ENCODE data around the gene ZNF628. TPM values are rescaled to one million over a fixed set of nuclear protein-coding genes. Genes with fewer than 3 reads are reported as not detected.

Gene ZNF628
- polyA plus RNA-seq, 3 donors: 5.1 to 6.8 (median 5.2) TPM

DNA sequence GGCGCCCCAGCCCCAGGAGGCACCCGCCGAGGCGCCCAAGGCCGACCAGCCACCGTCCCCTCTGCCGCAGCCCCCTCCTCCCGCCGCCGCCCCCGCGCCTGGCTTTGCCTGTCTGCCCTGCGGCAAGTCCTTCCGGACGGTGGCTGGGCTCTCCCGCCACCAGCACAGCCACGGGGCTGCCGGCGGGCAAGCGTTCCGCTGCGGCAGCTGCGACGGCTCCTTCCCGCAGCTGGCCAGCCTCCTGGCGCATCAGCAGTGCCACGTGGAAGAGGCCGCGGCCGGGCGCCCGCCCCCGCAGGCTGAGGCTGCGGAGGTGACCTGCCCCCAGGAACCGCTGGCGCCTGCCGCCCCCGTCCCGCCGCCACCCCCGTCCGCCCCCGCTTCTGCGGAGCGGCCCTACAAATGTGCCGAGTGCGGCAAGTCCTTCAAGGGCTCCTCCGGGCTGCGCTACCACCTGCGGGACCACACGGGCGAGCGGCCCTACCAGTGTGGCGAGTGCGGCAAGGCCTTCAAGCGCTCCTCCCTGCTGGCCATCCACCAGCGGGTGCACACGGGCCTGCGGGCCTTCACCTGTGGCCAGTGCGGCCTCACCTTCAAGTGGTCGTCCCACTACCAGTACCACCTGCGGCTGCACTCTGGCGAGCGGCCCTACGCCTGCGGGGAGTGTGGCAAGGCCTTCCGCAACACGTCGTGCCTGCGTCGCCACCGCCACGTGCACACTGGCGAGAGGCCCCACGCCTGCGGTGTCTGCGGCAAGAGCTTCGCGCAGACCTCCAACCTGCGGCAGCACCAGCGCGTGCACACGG lies 5.9 kb downstream of the ZNF628 start:
- DNase-seq: no peak

DNA sequence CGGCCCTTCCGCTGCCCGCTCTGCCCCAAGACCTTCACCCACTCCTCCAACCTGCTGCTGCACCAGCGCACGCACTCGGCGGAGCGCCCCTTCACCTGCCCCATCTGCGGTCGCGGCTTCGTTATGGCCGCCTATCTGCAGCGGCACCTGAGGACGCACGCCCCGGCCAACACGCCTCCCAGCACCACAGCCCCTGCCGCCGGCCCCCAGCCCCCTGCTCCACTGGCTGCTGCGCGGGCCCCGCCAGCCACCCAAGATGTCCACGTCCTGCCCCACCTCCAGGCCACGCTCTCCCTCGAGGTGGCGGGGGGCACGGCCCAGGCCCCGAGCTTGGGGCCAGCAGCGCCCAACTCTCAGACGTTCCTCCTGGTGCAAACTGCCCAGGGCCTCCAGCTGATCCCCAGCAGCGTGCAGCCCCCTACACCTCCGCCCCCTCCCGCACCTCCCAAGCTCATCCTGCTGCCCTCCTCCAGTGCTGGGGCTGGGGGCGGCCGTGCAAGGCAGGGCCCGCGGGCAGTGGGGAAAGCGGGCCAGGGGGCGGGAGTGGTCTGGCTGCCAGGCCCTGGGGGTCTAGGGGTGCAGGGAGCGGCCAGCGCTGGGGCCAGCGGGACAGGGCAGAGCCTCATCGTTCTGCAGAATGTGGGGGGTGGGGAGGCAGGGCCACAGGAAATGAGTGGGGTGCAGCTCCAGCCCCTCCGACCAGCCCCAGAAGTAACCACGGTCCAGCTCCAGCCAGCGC lies 6.7 kb downstream of the ZNF628 start:
- DNase-seq: no peak

DNA sequence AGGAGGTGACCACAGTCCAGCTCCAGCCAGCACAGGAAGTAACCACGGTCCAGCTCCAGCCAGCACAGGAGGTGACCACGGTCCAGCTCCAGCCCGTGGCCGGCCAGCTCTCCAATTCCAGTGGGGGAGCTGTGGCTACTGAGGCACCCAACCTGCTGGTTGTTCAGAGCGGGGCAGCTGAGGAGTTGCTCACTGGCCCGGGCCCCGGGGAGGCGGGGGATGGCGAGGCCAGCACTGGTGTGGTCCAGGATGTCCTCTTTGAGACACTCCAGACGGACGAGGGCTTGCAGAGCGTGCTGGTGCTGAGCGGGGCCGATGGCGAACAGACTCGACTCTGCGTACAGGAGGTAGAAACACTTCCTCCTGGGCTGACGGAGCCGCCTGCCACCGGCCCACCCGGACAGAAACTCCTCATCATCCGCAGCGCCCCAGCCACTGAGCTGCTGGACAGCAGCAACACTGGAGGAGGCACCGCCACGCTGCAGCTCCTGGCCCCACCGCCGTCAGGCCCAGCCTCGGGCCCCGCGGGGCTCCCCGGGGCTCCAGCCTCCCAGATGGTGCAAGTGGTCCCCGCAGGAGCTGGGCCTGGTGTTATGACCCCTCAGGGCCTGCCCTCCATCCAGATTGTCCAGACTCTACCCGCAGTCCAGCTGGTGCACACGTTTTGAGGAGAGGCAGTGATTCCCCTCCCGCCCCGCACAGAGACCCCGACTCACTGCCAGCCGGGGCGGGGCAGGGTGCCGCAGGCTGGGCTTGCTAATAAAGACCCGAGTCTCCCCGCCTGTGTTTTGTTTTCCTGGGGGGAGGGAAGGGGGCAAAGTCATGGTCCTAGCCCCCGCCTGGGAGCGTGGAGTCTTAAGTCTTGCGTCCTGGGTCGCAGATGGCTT lies 7.5 kb downstream of the ZNF628 start:
- no peak for DNase-seq

DNA sequence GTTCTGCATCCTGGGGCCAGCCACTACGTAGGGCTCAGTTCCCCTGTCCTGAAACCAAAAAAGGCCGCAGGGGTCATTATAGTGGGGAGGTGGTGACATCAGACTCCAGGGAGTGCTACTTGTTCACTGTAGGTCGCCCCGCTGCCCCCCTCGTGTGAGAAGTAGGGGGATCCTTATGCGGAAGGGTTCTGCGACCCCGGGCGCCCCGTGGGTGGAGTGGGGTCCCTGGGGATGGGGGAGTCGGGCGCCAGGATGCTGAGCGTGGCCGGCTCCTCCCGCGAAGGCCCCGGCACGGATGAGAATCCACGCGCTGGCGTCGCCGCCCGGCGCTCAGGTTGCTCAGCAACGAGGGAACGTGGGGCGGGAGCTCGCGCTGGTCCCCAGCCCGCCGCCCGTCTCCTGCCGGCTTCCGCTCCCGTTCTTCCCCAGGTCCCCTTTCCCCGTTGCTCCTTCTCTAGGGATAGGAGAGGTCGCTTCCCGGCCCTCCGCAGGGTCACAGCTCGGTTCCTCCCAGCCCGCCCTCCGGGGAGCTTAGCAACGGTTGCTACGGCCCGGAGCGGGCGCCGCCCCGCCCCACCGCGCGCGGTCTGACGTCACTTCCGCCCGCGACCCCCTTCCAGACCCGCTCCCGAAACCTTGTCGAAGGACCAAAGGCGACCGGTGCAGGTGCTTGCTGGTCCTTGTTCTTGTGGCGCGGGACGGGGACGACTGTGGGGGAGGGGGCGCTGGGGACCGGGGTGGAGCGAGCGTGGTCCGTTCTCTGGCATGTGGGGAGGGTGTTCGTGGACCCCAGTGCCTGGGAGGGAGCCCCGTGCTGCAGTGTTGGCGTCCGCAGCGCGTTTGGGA lies 8.4 kb downstream of the ZNF628 start, which contains the start of gene NAT14:
Gene NAT14, plus strand, starts transcription at position 596 of the 846 bp plus-strand sequence. CDS start 521 bp downstream, outside the sequence.
- peak; percentile 78 for DNase-seq

DNA sequence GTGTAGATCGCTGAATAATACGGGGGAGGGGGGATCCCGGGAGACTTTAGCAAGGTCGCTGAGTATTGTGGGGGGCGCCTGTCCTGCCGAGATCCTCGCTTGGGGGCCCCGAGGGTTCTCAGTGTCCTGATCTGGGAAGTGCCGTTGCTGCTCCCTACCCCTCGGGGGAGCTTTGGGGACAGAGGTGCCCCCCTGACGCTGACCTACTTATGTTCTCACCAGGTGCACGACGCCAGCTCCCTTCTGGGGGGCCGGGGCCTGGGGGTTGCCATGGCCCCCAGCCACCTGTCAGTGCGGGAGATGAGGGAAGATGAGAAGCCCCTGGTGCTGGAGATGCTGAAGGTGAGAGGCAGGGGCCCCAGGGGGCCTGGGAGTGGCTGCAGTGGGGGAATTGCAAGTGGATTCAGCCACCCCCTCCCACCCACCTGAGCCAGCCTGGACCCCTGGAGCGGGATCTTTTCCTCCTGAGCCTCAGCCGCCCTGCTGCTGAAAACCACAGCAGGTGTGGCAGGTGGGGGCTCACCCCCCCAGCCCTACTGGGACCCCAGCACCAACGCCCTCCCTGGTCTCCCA lies 9.1 kb downstream of the ZNF628 start:
- DNase-seq: no peak

DNA sequence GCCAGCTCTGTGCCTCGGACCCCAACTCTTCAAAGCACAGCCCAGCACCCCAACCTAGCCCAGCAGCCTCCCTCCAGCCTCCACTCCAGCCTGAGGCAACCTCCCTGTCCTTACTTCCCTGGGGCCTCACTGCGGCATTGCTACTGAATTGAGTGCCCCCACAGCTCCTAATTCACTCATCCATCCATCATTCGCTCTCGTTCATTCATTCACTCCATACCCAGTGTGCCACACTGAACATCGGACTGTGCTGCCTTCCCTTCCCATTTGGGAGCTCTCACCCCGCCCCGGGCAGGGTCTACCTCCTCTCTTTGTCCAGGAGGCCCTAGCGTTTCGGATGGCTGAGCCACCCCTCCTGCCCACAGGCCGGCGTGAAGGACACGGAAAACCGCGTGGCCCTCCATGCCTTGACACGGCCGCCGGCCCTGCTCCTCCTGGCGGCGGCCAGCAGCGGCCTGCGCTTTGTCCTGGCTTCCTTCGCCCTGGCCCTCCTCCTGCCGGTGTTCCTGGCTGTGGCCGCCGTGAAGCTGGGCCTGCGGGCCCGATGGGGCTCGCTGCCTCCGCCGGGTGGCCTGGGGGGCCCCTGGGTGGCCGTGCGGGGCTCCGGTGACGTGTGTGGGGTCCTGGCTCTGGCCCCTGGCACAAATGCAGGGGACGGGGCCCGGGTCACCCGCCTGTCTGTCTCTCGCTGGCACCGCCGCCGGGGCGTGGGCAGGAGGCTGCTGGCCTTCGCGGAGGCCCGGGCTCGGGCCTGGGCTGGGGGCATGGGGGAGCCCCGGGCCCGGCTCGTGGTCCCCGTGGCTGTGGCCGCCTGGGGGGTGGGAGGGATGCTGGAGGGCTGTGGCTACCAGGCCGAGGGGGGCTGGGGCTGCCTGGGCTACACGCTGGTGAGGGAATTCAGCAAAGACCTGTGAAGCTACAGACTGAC lies 9.9 kb downstream of the ZNF628 start:
- no peak for DNase-seq

DNA sequence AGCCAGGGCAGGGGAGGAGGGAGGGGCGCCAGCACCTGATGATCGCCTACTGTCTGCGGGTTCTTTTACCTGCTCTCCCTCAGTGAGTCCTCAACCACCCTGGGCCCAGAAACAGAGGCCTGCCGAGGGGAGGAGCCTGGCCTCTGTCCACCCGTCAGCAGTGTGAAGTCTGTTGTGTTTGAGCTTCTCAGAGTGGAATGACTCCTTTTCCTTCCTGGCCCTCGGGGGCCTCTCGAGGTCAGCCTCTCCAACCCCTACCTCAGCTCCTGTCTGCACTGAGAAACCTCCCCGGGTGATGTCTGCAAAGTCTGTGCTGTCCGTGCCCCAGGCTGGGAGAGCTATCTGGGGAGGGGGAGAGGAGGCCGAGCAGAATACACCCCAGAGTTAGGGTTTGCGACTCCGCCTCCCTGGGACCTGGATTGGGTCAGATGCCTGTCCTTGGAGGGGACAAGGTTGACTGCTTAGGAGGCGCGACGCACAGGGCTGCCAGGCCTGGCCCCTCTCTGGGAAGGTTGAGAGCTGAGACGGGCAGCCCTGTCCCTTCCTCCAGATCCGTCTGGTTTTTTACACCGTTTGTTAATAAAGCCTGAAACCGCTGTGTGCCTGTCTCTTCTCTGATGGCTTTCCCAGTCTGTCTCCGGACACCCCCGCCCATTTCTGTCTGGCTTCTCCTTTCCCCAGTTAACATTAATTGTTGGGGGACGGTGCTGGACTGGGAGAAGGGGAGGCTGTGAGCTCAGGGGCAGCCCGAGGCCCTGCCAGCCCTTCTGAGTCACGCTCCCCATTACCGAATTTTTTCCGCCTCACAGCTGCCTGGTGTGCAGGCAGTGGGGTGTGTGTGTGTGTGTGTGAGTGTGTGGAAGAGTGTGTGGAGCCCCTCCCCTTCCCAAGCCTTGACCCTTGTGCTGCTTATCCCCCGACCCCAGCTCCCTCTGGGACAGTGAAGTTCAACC lies 10.8 kb downstream of the ZNF628 start:
- DNase-seq: no peak

DNA sequence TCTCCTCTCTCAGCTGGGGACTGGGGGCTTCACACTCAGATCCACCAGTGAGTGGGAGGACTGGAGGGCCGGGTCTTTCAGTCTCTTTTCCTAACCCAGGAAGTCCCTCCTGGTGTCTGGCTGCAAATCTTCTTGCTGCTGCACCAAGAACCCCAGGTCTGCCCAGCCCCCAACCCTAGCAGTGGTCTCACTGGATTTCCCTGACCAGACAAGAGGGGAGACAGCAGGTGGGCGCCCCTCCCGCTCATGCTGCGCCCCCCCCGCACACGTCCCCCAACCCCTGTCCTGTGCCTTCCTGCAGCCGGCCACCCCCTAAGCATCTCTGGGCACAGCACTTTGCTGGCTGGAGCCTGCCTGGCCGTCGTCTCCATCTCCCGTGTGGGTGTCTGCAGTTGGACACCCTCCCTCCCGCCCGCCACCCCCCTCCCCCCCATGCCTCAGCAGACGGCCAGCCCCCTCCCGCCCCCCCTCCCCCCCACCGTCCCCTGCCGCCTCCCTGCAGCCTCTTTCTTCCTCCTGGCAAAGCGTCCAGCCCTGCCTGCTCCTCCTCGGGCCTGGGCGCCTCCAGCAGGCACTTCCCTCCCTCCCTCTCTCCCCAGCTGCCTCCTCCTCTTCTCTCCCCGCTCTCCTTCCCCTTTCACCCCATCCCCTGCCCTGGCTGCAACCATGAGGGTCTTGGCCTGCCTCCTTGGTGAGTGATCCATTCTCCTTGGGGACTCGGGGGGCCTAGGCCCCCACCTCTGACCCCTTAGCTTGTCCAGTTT lies 11.7 kb downstream of the ZNF628 start, which contains the start of gene SSC5D:
Gene SSC5D, plus strand, starts transcription at position 513 of the 764 bp plus-strand sequence. Its CDS starts 154 bp downstream, at position 667.
- DNase-seq: no peak

DNA sequence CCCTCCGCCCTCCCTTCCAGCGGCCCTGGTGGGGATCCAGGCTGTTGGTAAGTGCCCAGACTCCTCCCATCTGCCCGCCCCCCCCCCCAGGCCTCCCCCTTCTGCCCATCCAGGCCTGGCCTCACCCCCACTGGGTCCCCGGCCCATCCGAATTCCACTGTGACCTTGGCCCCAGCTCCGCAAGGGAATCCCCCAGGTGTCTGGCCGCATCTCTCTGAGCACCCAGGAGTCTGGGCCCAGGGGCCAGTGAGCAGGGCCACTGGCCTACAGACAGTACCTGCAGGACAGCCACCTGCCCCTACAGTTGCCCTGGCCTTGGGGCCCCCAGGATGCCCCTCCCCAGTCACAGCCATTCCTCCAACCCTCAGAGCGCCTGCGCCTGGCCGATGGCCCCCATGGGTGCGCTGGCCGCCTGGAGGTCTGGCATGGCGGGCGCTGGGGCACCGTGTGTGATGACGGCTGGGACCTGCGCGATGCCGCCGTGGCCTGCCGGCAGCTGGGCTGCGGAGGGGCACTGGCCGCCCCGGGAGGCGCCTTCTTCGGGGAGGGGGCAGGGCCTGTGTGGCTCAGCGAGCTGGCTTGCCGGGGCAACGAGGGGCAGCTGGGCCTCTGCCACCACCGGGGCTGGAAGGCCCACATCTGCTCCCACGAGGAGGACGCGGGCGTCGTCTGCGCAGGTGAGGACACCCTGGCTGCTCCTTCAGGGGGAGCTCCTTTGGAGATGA lies 12.7 kb downstream of the ZNF628 start:
- no peak for DNase-seq

DNA sequence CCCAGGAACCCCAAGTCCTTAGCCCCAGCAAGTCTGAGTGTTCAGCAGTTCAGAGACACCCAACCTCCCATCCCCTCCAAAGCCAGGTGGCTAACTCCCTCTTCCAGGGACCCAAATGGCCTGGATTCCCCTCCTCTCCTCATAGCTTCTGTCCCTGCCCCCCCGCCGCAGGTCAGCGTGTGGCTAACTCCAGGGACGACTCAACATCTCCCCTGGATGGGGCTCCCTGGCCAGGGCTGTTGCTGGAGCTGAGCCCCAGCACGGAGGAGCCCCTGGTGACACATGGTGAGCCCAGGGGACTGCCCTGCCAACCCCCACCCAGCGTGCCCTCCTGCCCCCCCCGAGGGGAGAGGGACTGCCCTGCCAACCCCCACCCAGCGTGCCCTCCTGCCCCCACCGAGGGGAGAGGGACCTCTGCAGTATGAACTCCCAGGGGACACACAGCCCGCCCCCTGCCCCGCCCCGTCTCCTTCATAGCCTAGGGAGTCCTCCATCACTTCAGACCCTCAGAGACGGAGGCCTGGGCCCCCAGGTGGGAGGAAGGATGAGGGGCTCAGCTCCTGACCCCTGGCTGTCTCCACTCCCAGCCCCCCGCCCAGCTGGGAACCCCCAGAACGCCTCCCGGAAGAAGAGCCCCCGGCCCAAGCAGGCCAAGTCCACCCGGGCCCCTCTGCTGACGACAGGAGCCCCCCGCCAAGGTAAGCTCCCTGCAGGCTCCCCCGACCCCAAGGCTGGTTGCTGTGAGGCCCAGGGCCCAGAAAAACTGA lies 13.5 kb downstream of the ZNF628 start:
- no peak for DNase-seq

DNA sequence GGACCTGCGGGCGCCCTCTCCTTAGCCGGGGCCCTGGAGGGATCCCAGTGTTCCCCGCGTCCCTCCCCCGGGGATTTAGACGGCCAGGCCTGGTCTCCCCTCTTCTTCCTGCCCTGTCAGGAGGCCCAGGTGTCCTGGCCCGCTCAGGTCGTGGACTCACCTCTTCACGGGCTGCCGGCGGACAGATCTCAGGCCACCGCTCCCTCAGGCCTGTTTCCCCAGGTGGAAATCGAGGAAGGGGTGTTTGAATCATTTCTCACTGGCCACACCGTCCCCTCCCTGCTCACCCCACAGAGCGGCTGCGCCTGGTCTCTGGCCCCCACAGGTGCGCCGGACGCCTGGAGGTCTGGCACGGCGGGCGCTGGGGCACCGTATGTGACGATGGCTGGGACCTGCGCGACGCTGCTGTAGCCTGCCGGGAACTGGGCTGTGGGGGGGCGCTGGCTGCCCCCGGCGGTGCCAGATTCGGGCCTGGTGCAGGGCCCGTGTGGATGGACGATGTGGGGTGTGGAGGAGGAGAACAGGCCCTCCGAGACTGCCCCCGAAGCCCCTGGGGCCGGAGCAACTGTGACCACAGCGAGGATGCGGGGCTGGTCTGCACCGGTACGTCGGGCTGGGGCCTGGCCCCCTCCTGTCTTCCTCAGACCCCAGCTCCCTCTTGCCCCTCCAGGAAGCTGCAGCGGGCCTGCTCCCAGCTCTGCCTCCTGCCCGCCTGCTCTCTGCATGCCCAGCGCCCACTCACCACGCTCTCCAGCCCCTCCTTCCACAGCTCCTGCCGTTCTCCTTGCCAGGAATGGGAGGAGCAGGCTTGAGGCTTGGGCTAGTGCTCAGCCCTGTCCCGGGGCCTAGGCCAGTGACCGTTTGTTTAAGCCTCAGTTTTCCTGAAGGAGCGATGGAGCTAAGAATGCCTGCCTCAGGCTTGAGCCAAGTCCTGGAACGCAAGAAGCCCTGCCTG lies 14.3 kb downstream of the ZNF628 start:
- no peak for DNase-seq

DNA sequence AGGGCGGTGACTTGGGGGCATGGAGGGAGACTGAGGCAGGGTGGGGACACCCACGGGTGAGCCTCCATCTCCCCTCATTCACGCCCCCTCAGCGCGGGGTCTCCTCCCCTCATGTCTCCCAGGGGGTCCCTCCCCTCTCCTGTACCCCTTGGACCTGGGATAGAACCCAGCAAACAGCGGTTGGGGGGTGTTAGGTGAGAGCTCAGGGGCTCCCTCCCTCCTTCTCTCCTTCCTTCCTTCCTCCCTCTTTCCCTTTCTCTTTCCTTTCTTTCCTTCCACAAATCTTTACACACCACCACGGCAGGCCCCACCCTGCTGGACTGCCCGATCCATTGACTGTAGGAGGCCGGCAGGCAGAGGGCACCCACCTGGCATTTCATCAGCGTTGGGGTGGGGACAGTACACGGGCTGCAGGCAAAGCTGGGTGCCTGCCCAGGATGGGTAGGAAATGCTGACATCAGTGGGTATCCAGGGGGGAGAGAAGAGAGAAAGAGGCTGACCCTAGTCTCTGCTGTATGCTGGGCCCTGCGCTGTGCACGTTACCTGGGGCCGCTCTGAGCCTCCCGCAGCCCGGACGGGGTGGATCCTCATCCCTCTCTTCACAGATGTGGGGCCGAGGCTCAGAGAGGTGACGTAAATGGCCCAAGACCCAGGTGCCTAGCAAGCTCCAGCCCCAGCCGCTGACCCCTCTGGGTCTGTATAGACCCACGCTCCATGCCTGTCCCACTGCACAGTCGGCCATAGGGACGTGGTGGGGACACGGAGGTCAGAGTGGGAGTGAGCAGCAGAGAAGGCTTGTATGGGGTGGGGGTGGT lies 15.3 kb downstream of the ZNF628 start:
- no peak for DNase-seq

DNA sequence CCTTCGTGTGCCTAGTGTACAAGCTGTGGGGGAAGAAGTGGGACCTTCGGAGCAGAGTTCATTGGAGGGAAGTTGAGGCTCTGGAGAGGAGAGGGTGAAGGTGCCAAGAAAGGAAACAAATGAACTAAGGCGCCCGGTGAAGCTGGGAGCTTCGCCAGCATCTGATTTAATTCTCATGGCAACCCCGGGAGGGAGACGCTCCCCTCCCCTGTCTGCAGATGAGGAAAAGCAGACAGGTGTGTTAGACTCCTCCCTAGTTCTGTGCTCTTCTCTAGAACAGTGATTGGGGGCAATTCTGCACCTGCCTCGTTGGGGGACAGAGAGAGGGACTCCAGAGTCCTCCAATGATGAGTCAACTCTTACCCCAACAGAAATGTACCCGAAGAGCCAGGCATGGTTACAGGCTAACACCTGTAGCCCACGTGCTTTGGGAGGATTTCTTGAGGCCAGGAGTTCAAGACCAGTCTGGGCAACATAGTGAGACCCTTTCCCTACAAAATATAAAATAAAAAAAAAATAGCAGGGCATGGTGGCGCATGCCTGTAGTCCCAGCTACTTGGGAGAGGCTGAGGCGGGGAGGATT lies 16.0 kb downstream of the ZNF628 start:
- DNase-seq: no peak
